NCI-H345 (cell line): ENCODE measurements around the gene ZNF773.
A peak's percentile ranks its signal among the peaks of the same experiment; 100 is the strongest.
"Not testable (repeated sequence)": the region's sequence is repeated elsewhere in the genome, so short reads cannot be mapped to it uniquely, and the experiment has no call there.

ENCODE experiments used
- DNase-seq: peaks from one replicate; lab custom pipeline; 2025; lab: John Stamatoyannopoulos, UW

Gene ZNF773

GRCh38 chr19:57499680-57500395 lies at the start of gene ZNF773:
Gene ZNF773 (plus strand): TSS chr19:57499938. CDS start chr19:57500081, 143 bp downstream.
- DNase-seq: peak; percentile 92

GRCh38 chr19:57452307-57452706 lies 47.4 kb upstream of the ZNF773 start:
- DNase-seq: no peak

DNA sequence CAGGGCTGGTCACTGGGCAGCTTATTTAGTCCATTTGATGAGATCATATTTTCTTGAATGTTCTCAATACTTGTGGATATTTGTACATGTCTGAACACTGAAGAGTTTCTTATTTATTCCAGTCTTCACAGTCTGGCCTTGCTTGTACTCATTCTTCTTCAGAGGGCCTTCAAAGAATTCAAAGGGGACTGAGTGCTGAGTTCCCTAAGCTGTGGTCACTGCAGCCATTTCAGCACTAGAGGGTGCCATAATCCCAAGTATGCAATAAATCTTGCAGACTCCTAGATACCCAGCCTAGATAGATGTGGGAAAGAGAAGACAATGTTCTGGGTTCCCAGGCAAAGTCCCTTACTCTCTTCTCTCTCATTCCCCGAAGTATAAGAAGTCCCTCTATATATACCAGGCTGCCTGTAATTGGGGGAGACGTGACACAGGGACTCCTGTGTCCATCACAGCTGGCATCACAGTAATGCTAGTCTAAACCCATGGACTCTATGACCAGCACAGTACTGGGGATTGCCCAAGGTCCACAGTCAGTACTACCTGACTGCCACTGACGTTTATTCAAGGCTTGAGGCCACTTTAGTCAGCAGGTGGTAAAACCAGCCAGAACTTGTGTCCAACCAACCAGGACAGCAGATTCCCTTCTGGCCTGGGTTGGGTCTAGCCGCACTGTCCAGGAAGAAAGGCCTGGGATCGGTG lies 33.9 kb upstream of the ZNF773 start:
- DNase-seq: no peak

- no peak for DNase-seq
These were observed 33.2 kb upstream of the ZNF773 start for GRCh38 chr19:57466489-57466888.

DNA sequence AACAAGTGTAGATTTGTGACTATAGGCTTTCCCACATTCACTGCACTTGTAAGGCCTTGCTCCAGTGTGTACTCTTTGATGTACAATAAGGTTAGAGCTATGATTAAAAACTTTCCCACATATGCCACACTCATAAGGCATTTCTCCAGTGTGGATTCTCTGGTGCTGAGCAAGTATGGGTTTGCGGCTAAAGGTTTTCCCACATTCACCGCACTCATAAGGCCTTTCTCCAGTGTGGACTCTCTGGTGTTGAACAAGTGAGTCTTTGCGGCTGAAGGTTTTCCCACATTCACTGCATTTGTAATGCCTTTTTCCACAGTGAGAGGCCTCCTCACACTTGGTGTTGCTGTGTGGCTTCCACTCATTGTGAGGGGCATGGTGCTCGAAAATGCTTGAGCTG lies 26.1 kb upstream of the ZNF773 start:
- DNase-seq: no peak

DNA sequence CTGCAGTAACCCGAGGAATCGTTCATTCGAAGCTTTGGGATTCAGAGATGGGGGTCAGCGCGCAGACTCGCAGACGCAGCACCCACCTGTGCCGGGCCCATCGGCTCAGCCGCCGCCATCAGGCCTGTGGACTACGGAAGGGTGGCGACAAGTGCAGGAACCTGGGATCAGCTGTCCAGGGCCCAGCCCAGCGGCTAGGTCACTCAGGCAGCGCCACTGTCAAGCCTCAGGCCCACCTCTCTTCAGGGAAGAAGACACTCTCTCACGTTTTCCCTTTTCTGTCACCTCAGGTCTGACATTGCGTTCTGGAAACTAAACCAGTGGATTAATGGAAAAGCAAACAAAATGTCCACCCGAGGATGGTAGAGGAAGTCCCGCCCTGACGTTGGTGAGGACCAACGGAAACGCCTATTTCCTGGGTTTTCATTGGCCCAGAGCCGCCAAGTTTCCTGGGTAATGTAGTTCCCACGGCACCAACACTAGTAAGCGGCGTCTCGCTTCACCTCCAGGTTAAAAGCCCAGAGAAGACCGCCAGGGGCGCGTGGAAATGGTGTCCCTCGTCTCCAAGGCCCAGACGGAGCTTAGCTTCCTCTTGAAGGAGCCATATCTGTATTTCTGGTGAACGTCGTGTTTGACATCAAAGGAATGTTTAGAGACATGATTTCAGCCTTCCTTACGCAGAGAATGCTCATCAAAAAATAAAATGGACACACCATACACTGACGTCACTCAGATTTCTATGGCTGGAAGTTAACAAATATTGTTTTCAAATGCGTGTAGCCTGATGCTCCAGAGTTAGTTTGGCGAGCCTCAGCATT lies 22.3 kb upstream of the ZNF773 start, which contains the start of gene ZNF772:
ZNF772 (minus strand) TSS at position 376 of the 818 bp plus-strand sequence; CDS start at position 119, 257 bp downstream.
- peak; percentile 88 for DNase-seq

DNA sequence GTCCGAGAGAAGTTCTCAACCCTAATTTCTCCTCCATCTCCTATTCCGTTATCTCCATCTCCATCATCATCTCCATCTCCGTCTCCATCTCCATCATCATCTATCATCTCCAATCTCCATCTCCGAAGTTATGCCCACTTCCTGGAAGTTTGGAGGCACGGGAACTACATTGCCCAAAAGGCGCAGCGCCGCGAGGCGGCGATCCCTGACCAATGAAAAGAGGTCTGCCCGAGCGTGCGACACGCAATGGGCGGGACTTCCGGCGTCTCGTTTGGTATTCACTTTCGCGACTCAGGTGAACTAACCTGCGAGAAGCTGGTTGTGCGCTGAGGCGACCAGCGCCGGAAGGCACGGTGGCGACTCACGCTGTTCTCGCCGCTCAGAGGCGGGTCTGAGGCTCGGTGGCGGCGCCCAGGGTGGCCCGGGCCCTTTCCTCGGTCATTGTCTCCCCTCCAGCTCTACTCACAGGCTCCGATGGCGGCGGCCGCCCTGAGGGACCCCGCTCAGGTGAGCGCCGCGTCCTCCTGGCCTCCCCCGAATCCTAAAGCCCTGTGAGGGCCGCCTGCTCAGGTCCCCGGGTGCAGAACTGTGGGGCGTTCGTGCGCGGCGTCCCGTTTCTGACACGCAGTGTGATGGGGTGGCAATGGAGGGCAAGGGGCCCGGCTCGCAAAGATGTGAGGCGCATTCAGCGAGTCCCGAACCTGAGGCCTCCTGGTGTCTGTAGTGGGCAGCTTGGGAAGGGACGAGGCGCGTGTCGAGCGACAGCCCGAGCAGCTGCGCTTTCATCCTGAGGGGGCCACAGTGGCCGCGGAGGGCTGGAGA lies 12.1 kb upstream of the ZNF773 start, which contains the start of gene ZNF419:
ZNF419 (plus strand) TSS at position 274 of the 822 bp plus-strand sequence; CDS start at position 475, 201 bp downstream.
- DNase-seq: peak; percentile 88

GRCh38 chr19:57488299-57488644 lies 11.5 kb upstream of the ZNF773 start:
- not testable (repeated sequence) for DNase-seq

DNA sequence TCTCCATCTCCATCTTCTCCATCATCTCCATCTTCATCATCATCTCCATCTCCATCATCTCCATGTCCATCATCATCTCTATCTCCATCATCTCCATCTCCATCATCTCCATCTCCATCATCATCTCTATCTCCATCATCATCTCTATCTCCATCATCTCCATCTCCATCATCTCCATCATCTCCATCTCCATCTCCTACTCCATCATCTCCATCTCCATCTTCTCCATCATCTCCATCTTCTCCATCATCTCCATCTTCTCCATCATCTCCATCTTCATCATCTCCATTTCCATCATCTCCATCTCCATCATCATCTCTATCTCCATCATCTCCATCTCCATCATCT lies 432 bp upstream of the ZNF773 start:
- not testable (repeated sequence) for DNase-seq

DNA sequence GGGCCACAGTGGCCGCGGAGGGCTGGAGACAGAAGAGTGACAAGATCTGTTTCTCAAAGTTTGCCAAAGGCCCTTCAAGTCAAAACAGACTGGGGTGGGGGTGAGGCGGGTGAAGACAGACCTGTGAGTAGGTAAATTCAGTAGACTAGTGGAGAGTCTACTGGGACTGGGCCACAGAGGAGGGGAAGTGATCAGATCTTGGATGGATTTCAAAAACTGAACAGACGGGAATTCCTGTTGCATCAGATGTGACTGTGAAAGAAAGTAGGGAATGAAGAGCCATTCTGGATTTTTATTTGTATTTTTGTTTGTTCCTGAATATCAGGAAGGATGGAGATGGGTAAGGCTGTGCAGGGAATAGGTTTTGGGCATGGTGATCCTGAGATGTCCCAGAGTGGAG lies 662 bp downstream of the ZNF773 start:
- not testable (repeated sequence) for DNase-seq

GRCh38 chr19:57506163-57506562 lies 6.4 kb downstream of the ZNF773 start:
- peak; percentile 35 for DNase-seq

- DNase-seq: no peak
These were observed 11.7 kb downstream of the ZNF773 start for GRCh38 chr19:57511484-57511883.

DNA sequence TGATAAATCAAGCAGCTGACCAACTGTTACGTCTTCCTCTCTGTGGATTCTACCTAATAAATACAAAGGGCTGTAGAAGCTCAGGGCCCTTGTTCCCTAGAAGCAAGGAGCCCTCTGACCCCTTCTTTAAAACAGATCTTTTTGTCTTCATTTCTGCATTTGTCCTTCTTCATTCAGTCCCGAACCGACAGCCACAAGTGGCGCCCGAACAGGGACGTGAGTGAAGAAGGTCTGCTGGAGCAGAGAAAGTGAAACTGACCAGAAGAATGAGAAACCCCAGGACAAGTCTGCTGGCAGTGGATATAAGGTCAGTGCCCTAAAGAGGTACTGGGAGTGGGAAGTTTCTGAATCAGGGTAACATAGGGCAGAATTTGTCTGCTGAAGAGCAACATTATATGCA lies 13.1 kb downstream of the ZNF773 start:
- peak; percentile 1 for DNase-seq

DNA sequence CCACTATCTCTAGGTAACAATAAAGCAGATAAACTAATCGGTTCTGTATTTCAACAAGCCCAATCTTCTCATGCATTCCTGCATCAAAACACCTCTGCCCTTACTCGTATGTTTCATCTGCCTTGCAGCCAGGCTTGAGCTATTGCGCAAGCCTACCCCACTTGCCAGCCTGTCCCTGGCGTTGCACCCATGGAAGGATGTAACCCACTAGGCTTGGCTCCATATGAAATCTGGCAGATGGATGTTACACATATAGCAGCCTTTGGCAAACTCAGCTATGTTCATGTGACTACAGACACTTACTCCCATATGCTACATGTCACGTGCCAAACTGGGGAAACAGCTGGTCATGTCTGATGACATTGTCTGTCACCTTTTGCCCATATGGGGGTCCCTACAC lies 15.5 kb downstream of the ZNF773 start:
- DNase-seq: no peak

DNA sequence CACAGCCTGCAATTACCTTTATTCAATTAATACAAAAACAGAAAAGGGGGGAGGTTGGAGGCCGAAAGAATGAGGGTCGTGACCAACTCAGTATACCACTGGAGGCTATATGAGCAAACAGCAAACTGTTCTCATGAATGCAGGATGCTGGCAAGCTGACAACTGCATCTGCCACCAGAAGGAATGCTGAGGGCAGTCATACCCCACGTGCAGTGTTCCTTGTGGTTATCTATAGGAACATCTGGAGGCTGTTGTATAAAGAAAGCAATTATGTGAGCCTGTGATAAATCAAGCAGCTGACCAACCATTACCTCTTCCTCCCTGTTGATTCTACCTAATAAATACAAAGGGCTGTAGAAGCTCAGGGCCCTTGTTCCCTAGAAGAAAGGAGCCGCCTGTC lies 18.3 kb downstream of the ZNF773 start:
- DNase-seq: not testable (repeated sequence)

DNA sequence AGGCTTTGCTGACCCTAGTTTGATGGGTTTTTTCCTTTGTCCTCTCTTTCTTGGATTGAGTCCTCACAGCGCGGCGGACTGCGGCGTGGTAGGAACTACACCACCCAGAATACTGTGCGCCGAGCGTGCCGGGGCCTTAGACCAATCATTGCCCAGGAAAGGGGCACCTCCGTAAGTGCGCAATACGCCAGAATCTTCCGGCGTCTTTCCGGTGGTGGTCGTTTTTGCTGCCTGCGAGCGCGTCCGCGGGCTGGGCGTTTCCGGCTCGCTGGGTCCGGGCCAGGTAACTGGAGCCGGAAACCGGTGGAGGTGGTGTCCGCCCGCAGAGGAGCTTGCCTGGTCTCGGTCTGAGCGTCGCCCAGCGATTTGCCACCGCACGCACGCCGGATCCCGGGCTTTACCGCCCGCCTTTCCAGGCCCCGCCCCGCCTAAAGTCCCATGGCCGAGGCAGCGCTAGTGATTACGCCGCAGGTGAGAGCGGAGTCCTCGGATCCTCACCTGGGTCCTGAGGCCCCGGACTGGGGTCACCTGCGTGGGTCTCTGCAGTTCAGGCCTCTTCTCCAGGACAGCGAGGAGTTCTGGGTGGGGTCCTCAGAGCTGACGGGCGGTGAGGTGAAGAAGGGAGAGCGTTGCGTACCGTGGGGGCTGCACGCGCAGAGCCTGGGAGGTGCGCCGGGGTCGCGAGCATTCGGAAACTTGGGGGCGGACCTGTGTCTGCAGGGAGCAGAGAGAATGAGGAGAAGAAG lies 27.6 kb downstream of the ZNF773 start, which contains the start of gene ZNF549:
ZNF549 (plus strand) TSS at position 221 of the 746 bp plus-strand sequence; CDS start at position 439, 218 bp downstream.
- peak; percentile 94 for DNase-seq

- no peak for DNase-seq
These were observed 38.3 kb downstream of the ZNF773 start for GRCh38 chr19:57537953-57538547.

DNA sequence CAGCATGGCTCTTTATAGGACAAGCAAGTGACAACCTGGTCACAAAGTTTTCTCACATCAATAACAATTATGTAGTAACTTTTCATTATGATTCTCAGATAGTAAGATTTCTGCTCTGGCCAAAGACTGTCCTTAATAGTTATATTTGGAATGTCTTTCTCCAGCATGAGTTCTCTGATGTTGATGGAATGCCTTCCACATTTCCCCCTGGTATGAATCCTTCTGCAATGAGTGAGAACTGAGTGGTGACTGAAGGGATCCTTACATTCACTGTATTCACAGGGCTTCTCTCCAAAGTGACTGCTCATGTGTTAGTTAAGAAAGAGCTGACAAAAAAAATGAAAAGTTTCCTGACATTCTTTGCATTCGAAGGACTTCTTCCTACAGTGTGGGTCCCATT lies 46.8 kb downstream of the ZNF773 start:
- no peak for DNase-seq

DNA sequence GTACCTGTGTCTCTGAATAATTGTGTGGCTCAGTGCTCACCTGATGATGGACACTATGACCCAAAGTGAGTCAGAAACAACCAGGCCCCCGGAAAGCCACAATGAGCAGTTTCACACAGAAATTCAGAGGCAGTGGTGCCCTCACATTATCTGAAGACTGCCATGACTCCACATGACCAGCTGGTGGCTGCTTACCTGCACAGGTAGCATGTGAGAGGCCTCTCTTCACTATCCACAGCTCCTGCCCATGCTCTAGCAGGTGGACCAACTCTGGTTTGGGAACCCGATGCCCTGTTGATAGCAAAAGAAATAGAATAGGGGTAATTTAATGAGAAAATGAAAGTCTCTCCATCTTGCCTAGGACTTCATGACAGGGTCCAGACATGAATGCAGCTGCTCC lies 52.7 kb downstream of the ZNF773 start:
- no peak for DNase-seq

DNA sequence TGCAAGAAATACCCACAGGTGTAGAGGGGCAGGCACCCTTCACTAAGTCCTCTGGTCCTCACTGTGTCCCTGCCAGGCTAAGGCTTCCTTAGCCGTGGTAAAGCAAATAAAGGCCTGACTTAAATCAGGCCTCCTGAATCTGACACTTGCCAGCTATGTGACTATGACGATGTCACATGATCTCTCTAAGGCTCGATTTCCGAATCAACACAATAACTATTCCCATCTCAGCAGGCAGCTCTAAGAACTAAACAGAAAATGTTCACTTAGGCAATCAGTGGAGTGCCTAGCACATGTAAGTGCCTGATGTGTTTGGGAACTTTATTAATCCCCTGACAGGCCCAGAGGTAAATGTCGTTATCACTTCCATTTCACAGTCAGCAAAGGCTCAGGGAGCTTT lies 57.9 kb downstream of the ZNF773 start:
- no peak for DNase-seq
